Measurements from ENCODE around the gene FMN1.

- TF ChIP-seq CTCF (IDR thresholded peaks at IDR 0.05) (no peak), POLR2A (IDR thresholded peaks at IDR 0.05) (no peak), POLR2AphosphoS5 (IDR thresholded peaks at IDR 0.05) (no peak)
These were observed 290.1 kb downstream of the FMN1 start for GRCh38 chr15:32904448-32904847.
